NT2/D1 (cell line): ENCODE measurements around the gene SRPK1.

Experiments used
- YY1 ChIP-seq: IDR thresholded peaks from 2 replicates; pipeline ENCODE4 v1.6.1; 2011; ENCODE audit not compliant: insufficient read length, insufficient read depth
- ZNF274 ChIP-seq: IDR thresholded peaks from 2 replicates; pipeline ENCODE4 v1.6.1; 2011; ENCODE audit warnings: mild to moderate bottlenecking, low read depth, low read length

DNA sequence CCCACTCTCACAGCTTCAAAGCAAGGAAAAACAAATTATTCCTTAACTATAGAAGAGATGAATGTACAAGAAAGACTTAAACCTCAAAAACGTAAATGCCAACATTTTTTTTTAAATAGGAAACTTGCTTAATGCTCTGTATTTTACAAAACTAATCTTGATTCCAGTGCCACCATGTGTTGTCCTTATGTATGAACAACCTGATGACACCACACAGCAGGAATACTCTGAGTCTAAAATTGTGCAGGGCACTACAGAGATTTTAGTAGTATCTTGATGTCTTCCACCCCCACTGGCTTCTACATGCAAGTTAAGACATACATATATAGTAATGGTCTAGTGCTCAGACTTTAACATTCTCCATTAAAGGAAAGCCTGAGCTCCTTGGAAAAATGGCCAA, 46.2 kb downstream of the SRPK1 start:
- no peak for TF ChIP-seq YY1
- no peak for TF ChIP-seq ZNF274
